SK-N-SH treated with all-trans-retinoic acid at 6 μM for 48 hours (cell line): Measurements from ENCODE around the gene MVK.

Experiments
- ATAC-seq: fragments of 200-7000 bp; cut with Tn5 transposase; 3 replicates; pipeline ENCODE4 v1.9.1; 2020; ENCODE audit warnings: mild to moderate bottlenecking, moderate library complexity
- ARNTL ChIP-seq: fragments of 450-650 bp; formaldehyde crosslinking; IDR thresholded peaks from 2 replicates; pipeline ENCODE4 v1.5.0; 2020; ENCODE audit warnings: low read depth, mild to moderate bottlenecking, moderate library complexity, borderline replicate concordance
- BACH2 ChIP-seq: fragments of 250-450 bp; sonication (Bioruptor Pico); IDR thresholded peaks from 2 replicates; pipeline ENCODE4 v1.9.0; 2021; ENCODE audit warnings: mild to moderate bottlenecking, borderline replicate concordance
- CSDC2 ChIP-seq: fragments of 250-450 bp; sonication (Bioruptor Pico); IDR thresholded peaks from 2 replicates; pipeline ENCODE4 v1.5.0; 2020; ENCODE audit warnings: mild to moderate bottlenecking, moderate library complexity
- ESRRG ChIP-seq: fragments of 250-450 bp; sonication (Bioruptor Pico); IDR thresholded peaks from 2 replicates; pipeline ENCODE4 v1.6.1; 2021; ENCODE audit warnings: mild to moderate bottlenecking
- GLIS3 ChIP-seq: fragments of 250-450 bp; sonication (Bioruptor Pico); IDR thresholded peaks from 2 replicates; pipeline ENCODE4 v1.5.0; 2020; ENCODE audit warnings: mild to moderate bottlenecking, moderate library complexity
- ISL1 ChIP-seq: fragments of 250-450 bp; sonication (Bioruptor Pico); IDR thresholded peaks from 2 replicates; pipeline ENCODE4 v2.1.2; 2022; ENCODE audit warnings: mild to moderate bottlenecking, moderate library complexity
- OSR1 ChIP-seq: fragments of 250-450 bp; sonication (Bioruptor Pico); IDR thresholded peaks from 2 replicates; pipeline ENCODE4 v1.8.0; 2022; ENCODE audit warnings: moderate library complexity, mild to moderate bottlenecking, inconsistent platforms
- PPARA ChIP-seq: fragments of 250-450 bp; sonication (Bioruptor Pico); IDR thresholded peaks from 2 replicates; pipeline ENCODE4 v1.5.0; 2020; ENCODE audit warnings: mild to moderate bottlenecking, borderline replicate concordance
- RARB ChIP-seq: fragments of 250-450 bp; sonication (Bioruptor Pico); IDR thresholded peaks from 2 replicates; pipeline ENCODE4 v1.8.0; 2021; ENCODE audit warnings: mild to moderate bottlenecking, moderate library complexity
- SNAI2 ChIP-seq: fragments of 250-450 bp; sonication (Bioruptor Pico); IDR thresholded peaks from 2 replicates; pipeline ENCODE4 v1.5.0; 2020; ENCODE audit warnings: mild to moderate bottlenecking, moderate library complexity
- TCF4 ChIP-seq: fragments of 250-450 bp; sonication (Bioruptor Pico); IDR thresholded peaks from 2 replicates; pipeline ENCODE4 v1.8.0; 2021; ENCODE audit warnings: mild to moderate bottlenecking, moderate library complexity, borderline replicate concordance
- TOX ChIP-seq: fragments of 250-450 bp; sonication (Bioruptor Pico); IDR thresholded peaks from 2 replicates; pipeline ENCODE4 v1.8.0; 2021; ENCODE audit warnings: mild to moderate bottlenecking, moderate library complexity, borderline replicate concordance
- ZC3H10 ChIP-seq: fragments of 250-450 bp; sonication (Bioruptor Pico); IDR thresholded peaks from 2 replicates; pipeline ENCODE4 v1.5.1; 2021; ENCODE audit warnings: mild to moderate bottlenecking, moderate library complexity
- ZFP3 ChIP-seq: fragments of 250-450 bp; sonication (Bioruptor Pico); IDR thresholded peaks from 2 replicates; pipeline ENCODE4 v1.5.0; 2020; ENCODE audit warnings: mild to moderate bottlenecking, moderate library complexity
- ZFP30 ChIP-seq: fragments of 450-650 bp; formaldehyde crosslinking; IDR thresholded peaks from 2 replicates; pipeline ENCODE4 v1.5.0; 2022; ENCODE audit warnings: mild to moderate bottlenecking, moderate library complexity
- ZNF565 ChIP-seq: fragments of 450-650 bp; formaldehyde crosslinking; conservative IDR thresholded peaks from 2 replicates; pipeline ENCODE4 v1.5.0; 2020; ENCODE audit warnings: low read depth, mild to moderate bottlenecking, moderate library complexity
- ZNF70 ChIP-seq: fragments of 450-650 bp; formaldehyde crosslinking; IDR thresholded peaks from 2 replicates; pipeline ENCODE4 v1.5.0; 2020; ENCODE audit warnings: mild to moderate bottlenecking, moderate library complexity
- ZNF8 ChIP-seq: fragments of 450-650 bp; formaldehyde crosslinking; IDR thresholded peaks from 2 replicates; pipeline ENCODE4 v1.5.0; 2020; ENCODE audit warnings: mild to moderate bottlenecking, moderate library complexity
- TF ChIP-seq, protein P1 (sequence below): fragments of 250-450 bp; sonication (Bioruptor Pico); IDR thresholded peaks from 2 replicates; pipeline ENCODE4 v1.5.1; 2021; ENCODE audit warnings: mild to moderate bottlenecking, moderate library complexity
- TF ChIP-seq, protein P2 (sequence below): fragments of 250-450 bp; sonication (Bioruptor Pico); IDR thresholded peaks from 2 replicates; pipeline ENCODE4 v1.8.0; 2020; ENCODE audit warnings: mild to moderate bottlenecking, moderate library complexity, borderline replicate concordance
- TF ChIP-seq, protein P3 (sequence below): fragments of 250-450 bp; sonication (Bioruptor Pico); IDR thresholded peaks from 2 replicates; pipeline ENCODE4 v1.5.0; 2020; ENCODE audit warnings: mild to moderate bottlenecking, moderate library complexity
- TF ChIP-seq, protein P4 (sequence below): fragments of 250-450 bp; sonication (Bioruptor Pico); IDR thresholded peaks from 2 replicates; pipeline ENCODE4 v1.8.0; 2021; ENCODE audit warnings: low read depth, mild to moderate bottlenecking, moderate library complexity, borderline replicate concordance
- TF ChIP-seq, protein P5 (sequence below): fragments of 250-450 bp; sonication (Bioruptor Pico); IDR thresholded peaks from 2 replicates; pipeline ENCODE4 v1.5.1; 2020; ENCODE audit warnings: low read depth, mild to moderate bottlenecking, moderate library complexity

The MVK gene

DNA sequence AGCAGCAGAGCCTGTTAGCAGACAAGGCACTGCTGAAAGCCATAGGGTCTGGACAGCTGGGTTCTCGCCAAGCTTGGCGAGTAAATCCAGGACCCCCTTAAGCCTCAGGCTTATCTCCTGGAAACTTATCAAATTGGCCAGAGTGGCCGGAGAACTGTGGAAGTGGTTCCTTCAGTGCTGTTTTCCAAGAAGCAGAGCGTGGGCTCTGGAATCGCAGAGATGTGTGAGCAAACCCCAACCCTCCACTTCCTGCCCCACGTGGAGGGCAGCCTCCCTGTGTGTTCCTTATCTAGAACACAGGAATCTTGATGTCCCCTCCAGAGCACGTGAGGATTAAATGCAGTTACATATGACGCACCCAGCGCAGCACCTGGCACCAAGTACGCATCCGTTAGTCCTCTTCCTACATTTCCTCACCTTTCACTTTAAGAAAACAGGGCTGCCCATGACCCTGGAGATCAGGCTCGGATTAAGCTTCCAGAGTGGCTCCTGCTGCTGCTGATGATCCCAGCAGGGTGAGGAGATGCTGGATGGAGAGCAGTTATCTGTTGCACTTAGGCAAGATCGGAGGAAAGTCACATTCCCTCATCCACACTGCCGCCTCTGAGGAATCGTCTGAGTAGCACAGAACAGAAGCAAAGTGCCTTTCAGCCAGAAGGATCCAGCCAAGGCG is 35.3 kb upstream of the MVK start:
- TF ChIP-seq, protein P1, sequence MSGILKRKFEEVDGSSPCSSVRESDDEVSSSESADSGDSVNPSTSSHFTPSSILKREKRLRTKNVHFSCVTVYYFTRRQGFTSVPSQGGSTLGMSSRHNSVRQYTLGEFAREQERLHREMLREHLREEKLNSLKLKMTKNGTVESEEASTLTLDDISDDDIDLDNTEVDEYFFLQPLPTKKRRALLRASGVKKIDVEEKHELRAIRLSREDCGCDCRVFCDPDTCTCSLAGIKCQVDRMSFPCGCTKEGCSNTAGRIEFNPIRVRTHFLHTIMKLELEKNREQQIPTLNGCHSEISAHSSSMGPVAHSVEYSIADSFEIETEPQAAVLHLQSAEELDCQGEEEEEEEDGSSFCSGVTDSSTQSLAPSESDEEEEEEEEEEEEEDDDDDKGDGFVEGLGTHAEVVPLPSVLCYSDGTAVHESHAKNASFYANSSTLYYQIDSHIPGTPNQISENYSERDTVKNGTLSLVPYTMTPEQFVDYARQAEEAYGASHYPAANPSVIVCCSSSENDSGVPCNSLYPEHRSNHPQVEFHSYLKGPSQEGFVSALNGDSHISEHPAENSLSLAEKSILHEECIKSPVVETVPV (CRISPR knock-in tag) = no peak
- TF ChIP-seq ZC3H10 = no peak
- TF ChIP-seq, protein P2, sequence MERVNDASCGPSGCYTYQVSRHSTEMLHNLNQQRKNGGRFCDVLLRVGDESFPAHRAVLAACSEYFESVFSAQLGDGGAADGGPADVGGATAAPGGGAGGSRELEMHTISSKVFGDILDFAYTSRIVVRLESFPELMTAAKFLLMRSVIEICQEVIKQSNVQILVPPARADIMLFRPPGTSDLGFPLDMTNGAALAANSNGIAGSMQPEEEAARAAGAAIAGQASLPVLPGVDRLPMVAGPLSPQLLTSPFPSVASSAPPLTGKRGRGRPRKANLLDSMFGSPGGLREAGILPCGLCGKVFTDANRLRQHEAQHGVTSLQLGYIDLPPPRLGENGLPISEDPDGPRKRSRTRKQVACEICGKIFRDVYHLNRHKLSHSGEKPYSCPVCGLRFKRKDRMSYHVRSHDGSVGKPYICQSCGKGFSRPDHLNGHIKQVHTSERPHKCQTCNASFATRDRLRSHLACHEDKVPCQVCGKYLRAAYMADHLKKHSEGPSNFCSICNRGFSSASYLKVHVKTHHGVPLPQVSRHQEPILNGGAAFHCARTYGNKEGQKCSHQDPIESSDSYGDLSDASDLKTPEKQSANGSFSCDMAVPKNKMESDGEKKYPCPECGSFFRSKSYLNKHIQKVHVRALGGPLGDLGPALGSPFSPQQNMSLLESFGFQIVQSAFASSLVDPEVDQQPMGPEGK = no peak
- 0 out of 2 replicates have a peak, but pooled peaks have one; percentile 9 for TF ChIP-seq SNAI2
- TF ChIP-seq ARNTL (CRISPR knock-in tag) = no peak
- TF ChIP-seq ZNF70 = no peak; the same call in 1 of the 2 replicates
- TF ChIP-seq OSR1 (CRISPR knock-in tag) = no peak
- TF ChIP-seq PPARA = no peak
- no peak for TF ChIP-seq BACH2 (CRISPR knock-in tag)
- TF ChIP-seq ZFP3 (CRISPR knock-in tag) = no peak
- TF ChIP-seq GLIS3 = 0 out of 2 replicates have a peak, but pooled peaks have one; percentile 2
- peak; percentile 77 for TF ChIP-seq TCF4 (CRISPR knock-in tag)
- TF ChIP-seq, protein P3, sequence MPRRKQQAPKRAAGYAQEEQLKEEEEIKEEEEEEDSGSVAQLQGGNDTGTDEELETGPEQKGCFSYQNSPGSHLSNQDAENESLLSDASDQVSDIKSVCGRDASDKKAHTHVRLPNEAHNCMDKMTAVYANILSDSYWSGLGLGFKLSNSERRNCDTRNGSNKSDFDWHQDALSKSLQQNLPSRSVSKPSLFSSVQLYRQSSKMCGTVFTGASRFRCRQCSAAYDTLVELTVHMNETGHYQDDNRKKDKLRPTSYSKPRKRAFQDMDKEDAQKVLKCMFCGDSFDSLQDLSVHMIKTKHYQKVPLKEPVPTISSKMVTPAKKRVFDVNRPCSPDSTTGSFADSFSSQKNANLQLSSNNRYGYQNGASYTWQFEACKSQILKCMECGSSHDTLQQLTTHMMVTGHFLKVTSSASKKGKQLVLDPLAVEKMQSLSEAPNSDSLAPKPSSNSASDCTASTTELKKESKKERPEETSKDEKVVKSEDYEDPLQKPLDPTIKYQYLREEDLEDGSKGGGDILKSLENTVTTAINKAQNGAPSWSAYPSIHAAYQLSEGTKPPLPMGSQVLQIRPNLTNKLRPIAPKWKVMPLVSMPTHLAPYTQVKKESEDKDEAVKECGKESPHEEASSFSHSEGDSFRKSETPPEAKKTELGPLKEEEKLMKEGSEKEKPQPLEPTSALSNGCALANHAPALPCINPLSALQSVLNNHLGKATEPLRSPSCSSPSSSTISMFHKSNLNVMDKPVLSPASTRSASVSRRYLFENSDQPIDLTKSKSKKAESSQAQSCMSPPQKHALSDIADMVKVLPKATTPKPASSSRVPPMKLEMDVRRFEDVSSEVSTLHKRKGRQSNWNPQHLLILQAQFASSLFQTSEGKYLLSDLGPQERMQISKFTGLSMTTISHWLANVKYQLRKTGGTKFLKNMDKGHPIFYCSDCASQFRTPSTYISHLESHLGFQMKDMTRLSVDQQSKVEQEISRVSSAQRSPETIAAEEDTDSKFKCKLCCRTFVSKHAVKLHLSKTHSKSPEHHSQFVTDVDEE (CRISPR knock-in tag) = peak; percentile 74; the same call in 1 of the 2 replicates
- no peak for TF ChIP-seq RARB (CRISPR knock-in tag)
- ATAC-seq = no peak

DNA sequence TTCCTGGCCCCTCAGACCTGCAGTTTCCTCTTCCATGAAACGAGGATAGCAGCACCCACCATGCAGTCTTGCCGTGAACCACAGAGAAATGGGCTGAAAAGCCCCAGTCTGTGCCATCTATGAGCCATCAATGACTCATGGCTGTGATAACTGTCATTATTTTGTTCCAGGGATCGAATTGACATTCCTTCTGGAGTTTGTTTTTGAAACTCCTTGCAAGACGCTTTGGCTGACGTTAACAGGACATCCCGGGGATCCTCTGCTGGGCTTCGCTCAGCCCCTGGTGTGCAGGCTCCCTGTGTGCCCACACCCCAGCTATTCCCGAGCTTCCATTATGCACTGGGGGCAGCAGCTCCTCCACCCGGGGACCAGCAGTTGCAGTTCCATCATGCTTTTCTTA is 34.1 kb upstream of the MVK start:
- TF ChIP-seq TOX (CRISPR knock-in tag) (no peak), ZFP30 (CRISPR knock-in tag) (no peak), ISL1 (no peak), ZFP3 (CRISPR knock-in tag) (no peak), CSDC2 (CRISPR knock-in tag) (no peak), ZNF8 (CRISPR knock-in tag) (no peak), PPARA (no peak), BACH2 (CRISPR knock-in tag) (no peak), SNAI2 (no peak), ARNTL (CRISPR knock-in tag) (no peak), RARB (CRISPR knock-in tag) (no peak), TCF4 (CRISPR knock-in tag) (no peak), ZNF565 (CRISPR knock-in tag) (no peak), OSR1 (CRISPR knock-in tag) (no peak), ESRRG (CRISPR knock-in tag) (no peak)
- TF ChIP-seq, protein P1 (CRISPR knock-in tag) = no peak
- TF ChIP-seq, protein P2 = no peak
- TF ChIP-seq, protein P4, sequence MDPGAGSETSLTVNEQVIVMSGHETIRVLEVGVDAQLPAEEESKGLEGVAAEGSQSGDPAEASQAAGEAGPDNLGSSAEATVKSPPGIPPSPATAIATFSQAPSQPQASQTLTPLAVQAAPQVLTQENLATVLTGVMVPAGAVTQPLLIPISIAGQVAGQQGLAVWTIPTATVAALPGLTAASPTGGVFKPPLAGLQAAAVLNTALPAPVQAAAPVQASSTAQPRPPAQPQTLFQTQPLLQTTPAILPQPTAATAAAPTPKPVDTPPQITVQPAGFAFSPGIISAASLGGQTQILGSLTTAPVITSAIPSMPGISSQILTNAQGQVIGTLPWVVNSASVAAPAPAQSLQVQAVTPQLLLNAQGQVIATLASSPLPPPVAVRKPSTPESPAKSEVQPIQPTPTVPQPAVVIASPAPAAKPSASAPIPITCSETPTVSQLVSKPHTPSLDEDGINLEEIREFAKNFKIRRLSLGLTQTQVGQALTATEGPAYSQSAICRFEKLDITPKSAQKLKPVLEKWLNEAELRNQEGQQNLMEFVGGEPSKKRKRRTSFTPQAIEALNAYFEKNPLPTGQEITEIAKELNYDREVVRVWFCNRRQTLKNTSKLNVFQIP (CRISPR knock-in tag) = no peak
- TF ChIP-seq, protein P3 (CRISPR knock-in tag) = no peak
- TF ChIP-seq, protein P5, sequence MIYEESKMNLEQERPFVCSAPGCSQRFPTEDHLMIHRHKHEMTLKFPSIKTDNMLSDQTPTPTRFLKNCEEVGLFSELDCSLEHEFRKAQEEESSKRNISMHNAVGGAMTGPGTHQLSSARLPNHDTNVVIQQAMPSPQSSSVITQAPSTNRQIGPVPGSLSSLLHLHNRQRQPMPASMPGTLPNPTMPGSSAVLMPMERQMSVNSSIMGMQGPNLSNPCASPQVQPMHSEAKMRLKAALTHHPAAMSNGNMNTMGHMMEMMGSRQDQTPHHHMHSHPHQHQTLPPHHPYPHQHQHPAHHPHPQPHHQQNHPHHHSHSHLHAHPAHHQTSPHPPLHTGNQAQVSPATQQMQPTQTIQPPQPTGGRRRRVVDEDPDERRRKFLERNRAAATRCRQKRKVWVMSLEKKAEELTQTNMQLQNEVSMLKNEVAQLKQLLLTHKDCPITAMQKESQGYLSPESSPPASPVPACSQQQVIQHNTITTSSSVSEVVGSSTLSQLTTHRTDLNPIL = no peak
- TF ChIP-seq, all 23 proteins: peak for 0
- ATAC-seq = peak; percentile 8; the same call in 2 of the 3 replicates
